Subcutaneous abdominal adipose tissue (tissue), 5 donors: Measurements from ENCODE around the gene ERMARD.

Experiments
- H3K27ac ChIP-seq: one replicate; pipeline ENCODE4 v1.7.0; 2013; ENCODE audit warnings: low read depth, mild to moderate bottlenecking, inconsistent platforms, low read length, moderate library complexity
- H3K27me3 ChIP-seq, 5 donors: one replicate each; pipeline ENCODE4 v1.7.0; 2013; ENCODE audit warnings: low read length in 5 of 5, inconsistent platforms in 1 of 5; ENCODE audit not compliant: control insufficient read depth in 5 of 5, insufficient read depth in 4 of 5
- H3K36me3 ChIP-seq, 5 donors: one replicate each; pipeline ENCODE4 v1.7.0; 2013; ENCODE audit warnings: low read length in 5 of 5; ENCODE audit not compliant: control insufficient read depth in 5 of 5, insufficient read depth in 5 of 5
- H3K4me1 ChIP-seq, 5 donors: one replicate each; pipeline ENCODE4 v1.7.0; 2013; ENCODE audit warnings: low read length in 5 of 5, mild to moderate bottlenecking in 3 of 5, moderate library complexity in 1 of 5; ENCODE audit not compliant: control insufficient read depth in 5 of 5, insufficient read depth in 5 of 5
- H3K4me3 ChIP-seq, 5 donors: one replicate each; pipeline ENCODE4 v1.7.0; 2013; ENCODE audit warnings: low read length in 5 of 5, low read depth in 1 of 5
- H3K9ac ChIP-seq, 5 donors: one replicate each; pipeline ENCODE4 v1.7.0; 2013; ENCODE audit warnings: low read length in 5 of 5, mild to moderate bottlenecking in 4 of 5, moderate library complexity in 3 of 5
- H3K9me3 ChIP-seq, 5 donors: one replicate each; pipeline ENCODE4 v1.7.0; 2013; ENCODE audit warnings: low read length in 5 of 5; ENCODE audit not compliant: control insufficient read depth in 5 of 5
- donor health status: healthy.
- donor health status: healthy.
- donor health status: healthy.
- donor health status: healthy.
- donor health status: healthy.

The ERMARD gene

DNA sequence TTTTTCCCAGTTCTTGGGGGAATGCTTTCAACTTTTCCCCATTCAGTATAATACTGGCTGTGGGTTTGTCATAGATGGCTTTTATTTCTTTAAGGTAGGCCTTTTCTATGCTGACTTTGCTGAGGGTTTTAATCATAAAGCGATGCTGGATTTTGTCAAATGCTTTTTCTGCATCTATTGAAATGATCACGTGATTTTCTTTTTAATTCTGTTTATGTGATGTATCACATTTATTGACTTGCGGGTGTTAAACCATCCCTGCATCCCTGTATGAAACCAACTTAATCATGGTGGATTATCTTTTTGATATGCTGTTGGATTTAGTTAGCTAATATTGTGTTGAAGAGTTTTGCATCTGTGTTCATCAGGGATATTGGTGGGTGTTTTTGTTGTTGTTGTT, 65.6 kb downstream of the ERMARD start:
- H3K9ac ChIP-seq: no peak overlapping the region
- no peaks in the 10 kb centered on the region for H3K36me3 ChIP-seq
- no peaks in the 10 kb centered on the region for H3K4me1 ChIP-seq
- peaks cover 0 to 6% (median 0%) of the 10 kb centered on the region in 5 donors for H3K9me3 ChIP-seq
- no peaks in the 10 kb centered on the region for H3K27me3 ChIP-seq
- H3K27ac ChIP-seq: no peak overlapping the region
- no peak overlapping the region for H3K4me3 ChIP-seq

DNA sequence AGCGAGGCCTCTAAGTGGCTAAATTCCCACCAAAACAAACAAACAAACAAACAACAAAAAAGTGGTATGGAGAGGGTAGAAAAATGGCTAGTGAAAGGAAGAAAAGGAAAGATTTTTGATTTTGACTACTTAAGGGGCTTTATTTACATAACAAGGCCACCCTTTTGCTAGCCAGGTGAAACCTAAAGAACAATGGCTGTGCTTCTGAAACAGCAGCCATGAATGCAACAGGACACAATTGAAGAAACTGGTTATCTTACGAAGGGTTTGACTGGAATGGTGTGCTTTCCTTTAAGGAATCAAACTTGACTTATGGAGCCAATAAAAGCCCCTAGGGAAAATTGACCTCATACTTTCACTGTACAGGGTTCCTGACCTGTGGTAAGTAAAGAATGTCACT, 68.9 kb downstream of the ERMARD start:
- no peak overlapping the region for H3K9ac ChIP-seq

DNA sequence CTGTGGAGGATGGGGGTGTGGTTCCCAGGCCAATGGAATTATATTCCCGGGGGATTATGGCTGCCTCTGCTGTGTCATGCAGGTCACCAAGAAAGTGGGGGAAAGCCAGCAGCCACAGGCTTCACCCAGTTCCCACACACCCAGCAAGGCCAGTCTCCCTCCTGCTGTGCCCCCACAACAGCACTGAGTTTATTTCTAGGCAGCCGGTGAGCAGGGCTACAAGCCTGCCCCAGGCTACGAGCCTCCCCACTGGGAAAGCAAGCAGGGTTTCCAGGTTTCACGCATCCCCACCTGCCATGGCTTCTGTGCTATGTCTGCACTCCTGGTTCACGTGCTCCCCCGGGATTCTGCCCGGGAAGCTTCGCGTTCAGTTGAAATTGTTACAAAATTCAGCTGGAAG, 72.6 kb downstream of the ERMARD start:
- Histone ChIP-seq H3K4me3 (no peak overlapping the region), H3K27me3 (peaks cover 0 to 6% (median 0%) of the 10 kb centered on the region in 5 donors), H3K36me3 (no peaks in the 10 kb centered on the region), H3K27ac (no peak overlapping the region), H3K9me3 (peaks cover 0 to 3% (median 0%) of the 10 kb centered on the region in 5 donors), H3K4me1 (peaks cover 0 to 8% (median 4%) of the 10 kb centered on the region in 5 donors), H3K9ac (no peak overlapping the region)

More for the DNA sequence above, 68.9 kb downstream of the ERMARD start:
- no peak overlapping the region for H3K27ac ChIP-seq
- peaks cover 0 to 5% (median 0%) of the 10 kb centered on the region in 5 donors for H3K27me3 ChIP-seq
- H3K36me3 ChIP-seq: no peaks in the 10 kb centered on the region
- no peak overlapping the region for H3K4me3 ChIP-seq
- peaks cover 0 to 6% (median 0%) of the 10 kb centered on the region in 5 donors for H3K9me3 ChIP-seq
- peaks cover 0 to 8% (median 4%) of the 10 kb centered on the region in 5 donors for H3K4me1 ChIP-seq

DNA sequence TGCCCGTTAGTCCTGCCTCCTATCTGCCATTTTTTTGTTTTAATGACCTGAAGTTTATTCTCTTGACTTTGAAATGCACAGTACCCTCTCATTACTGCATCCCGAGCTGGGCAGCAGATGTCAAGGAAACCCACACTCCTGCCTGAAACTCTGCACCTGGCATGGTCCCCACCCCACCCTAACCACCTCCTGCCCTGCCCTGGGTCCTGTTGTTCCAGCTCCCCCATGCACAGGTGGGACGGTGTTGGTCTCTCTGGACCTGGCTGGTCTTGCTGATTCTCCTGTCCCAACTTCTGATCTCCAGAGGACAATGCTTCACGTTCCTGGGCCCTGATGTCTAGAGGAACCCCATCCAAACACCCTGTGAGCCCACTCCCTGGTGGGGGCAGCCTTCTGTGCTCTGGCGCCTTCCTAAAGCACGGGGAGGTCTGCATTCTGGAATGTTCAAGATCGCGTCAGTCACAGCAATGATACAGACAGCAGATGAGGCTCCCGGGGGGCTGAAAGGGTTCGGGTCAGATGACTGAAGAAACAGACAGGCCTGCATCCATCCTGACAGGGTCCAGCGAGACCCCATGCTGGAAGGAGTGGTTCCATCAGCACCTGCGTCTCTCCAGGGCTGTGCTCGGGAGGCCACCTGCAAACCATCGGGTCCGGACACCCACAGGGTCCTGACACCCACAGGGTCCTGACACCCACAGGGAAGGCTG, 73.6 kb downstream of the ERMARD start:
- H3K4me1 ChIP-seq: peaks cover 0 to 8% (median 4%) of the 10 kb centered on the region in 5 donors
- H3K27me3 ChIP-seq: peaks cover 0 to 6% (median 3%) of the 10 kb centered on the region in 5 donors
- H3K4me3 ChIP-seq: no peak overlapping the region
- H3K36me3 ChIP-seq: no peaks in the 10 kb centered on the region
- H3K9me3 ChIP-seq: peaks cover 0 to 3% (median 0%) of the 10 kb centered on the region in 5 donors
- no peak overlapping the region for H3K9ac ChIP-seq
- H3K27ac ChIP-seq: no peak overlapping the region

DNA sequence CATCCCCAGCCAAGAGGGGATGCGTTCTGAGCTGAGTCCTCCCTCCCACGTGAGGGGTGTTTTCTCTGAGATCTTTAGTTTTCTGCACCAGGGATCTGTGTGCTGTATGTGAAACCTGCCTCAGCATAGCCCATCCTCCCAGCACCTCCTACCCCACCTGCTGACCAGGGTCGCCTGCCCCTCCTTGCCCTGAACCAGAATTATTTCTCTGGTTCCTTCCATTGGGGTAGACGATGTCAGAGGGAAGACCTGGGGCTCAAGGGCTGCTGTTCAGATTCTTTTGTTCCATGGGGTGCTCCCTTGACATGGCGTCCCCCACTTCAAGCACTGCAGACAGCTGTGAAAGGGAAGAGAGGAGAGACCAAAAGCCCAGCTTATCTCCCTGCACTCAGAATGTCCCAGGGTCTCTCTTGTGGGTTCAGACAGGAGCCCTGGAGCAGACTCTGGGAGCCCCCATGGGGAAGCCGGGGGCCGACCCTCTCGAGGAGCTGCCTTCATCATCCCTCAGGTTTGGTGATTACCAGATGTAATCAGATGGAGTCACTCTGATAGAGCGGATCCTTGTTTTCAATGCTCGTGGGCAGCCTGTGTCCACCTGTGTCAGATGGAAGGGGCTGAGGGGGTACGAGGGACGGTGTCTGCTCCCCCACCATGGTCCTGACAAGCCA, 74.3 kb downstream of the ERMARD start:
- no peak overlapping the region for H3K27ac ChIP-seq
- no peaks in the 10 kb centered on the region for H3K36me3 ChIP-seq
- peaks cover 0 to 8% (median 4%) of the 10 kb centered on the region in 5 donors for H3K4me1 ChIP-seq
- H3K9ac ChIP-seq: no peak overlapping the region
- peaks cover 0 to 3% (median 0%) of the 10 kb centered on the region in 5 donors for H3K9me3 ChIP-seq
- H3K4me3 ChIP-seq: no peak overlapping the region
- peaks cover 0 to 6% (median 3%) of the 10 kb centered on the region in 5 donors for H3K27me3 ChIP-seq

GRCh38 chr6:169826697-169827096, 75.3 kb downstream of the ERMARD start:
- H3K4me1 ChIP-seq: peaks cover 3 to 8% (median 6%) of the 10 kb centered on the region in 5 donors
- no peak overlapping the region for H3K9ac ChIP-seq
- H3K4me3 ChIP-seq: no peak overlapping the region
- H3K27ac ChIP-seq: no peak overlapping the region
- H3K9me3 ChIP-seq: peaks cover 0 to 3% (median 0%) of the 10 kb centered on the region in 5 donors
- peaks cover 0 to 14% (median 3%) of the 10 kb centered on the region in 5 donors for H3K27me3 ChIP-seq
- H3K36me3 ChIP-seq: no peaks in the 10 kb centered on the region

- Histone ChIP-seq H3K4me3 (no peak overlapping the region), H3K27ac (no peak overlapping the region), H3K36me3 (no peaks in the 10 kb centered on the region), H3K9ac (no peak overlapping the region), H3K27me3 (peaks cover 0 to 14% (median 3%) of the 10 kb centered on the region in 5 donors), H3K4me1 (peaks cover 4 to 12% (median 7%) of the 10 kb centered on the region in 5 donors), H3K9me3 (peaks cover 0 to 3% (median 0%) of the 10 kb centered on the region in 5 donors)
These were observed 75.9 kb downstream of the ERMARD start for GRCh38 chr6:169827290-169827717.

DNA sequence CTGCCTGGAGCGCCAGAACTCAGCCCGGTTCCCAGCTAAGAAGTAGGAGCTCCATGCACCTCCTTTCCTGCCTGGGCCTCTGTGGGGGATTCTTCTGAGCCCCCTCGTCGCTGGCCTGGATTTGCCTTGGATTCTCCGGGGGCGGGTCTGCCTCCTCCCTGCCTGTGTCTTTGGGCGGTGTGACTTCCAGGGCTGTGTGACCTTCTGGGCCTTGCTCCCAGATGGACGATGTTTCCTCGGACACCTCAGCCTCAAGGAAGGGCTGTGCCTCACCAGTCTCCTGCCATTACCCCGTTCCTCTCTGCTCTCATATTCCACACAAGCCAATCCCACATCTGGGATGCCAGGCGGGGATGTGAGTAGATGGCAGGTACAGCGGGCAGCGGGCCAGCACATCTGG, 76.8 kb downstream of the ERMARD start:
- Histone ChIP-seq H3K27me3 (peaks cover 0 to 14% (median 3%) of the 10 kb centered on the region in 5 donors), H3K9me3 (peaks cover 0 to 3% (median 0%) of the 10 kb centered on the region in 5 donors), H3K4me1 (peaks cover 4 to 20% (median 8%) of the 10 kb centered on the region in 5 donors), H3K9ac (no peak overlapping the region), H3K36me3 (no peaks in the 10 kb centered on the region), H3K4me3 (no peak overlapping the region), H3K27ac (no peak overlapping the region)

DNA sequence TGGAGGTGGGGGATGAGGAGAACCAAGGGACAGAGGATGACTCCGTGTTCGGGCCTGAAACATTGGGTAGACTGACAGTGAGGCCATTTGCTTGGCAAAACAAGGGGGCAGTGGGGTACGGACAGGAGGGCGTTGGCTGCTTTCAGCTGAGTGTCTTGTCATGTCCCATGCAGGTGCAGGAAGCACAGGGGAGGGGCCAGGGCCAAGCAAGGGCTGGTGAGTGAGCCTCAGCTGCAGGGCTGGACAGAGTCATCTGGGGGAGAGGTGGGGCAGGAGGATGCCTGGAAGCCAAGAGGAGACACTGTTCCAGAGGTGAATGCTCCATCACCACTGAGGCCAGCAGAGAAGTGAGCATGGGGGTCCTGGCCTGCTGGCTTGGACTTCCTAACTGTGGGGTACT, 78.4 kb downstream of the ERMARD start:
- H3K4me3 ChIP-seq: no peak overlapping the region
- H3K36me3 ChIP-seq: no peaks in the 10 kb centered on the region
- peaks cover 0 to 3% (median 0%) of the 10 kb centered on the region in 5 donors for H3K9me3 ChIP-seq
- H3K4me1 ChIP-seq: peaks cover 0 to 18% (median 0%) of the 10 kb centered on the region in 5 donors
- H3K27me3 ChIP-seq: peaks cover 0 to 16% (median 4%) of the 10 kb centered on the region in 5 donors
- H3K9ac ChIP-seq: no peak overlapping the region
- H3K27ac ChIP-seq: no peak overlapping the region

GRCh38 chr6:169830876-169831275, 79.5 kb downstream of the ERMARD start:
- Histone ChIP-seq H3K36me3 (no peaks in the 10 kb centered on the region), H3K27ac (no peak overlapping the region), H3K9ac (no peak overlapping the region), H3K4me1 (peaks cover 0 to 18% (median 0%) of the 10 kb centered on the region in 5 donors), H3K27me3 (peaks cover 0 to 11% (median 4%) of the 10 kb centered on the region in 5 donors), H3K4me3 (no peak overlapping the region), H3K9me3 (peaks cover 0 to 3% (median 0%) of the 10 kb centered on the region in 5 donors)
